ENCODE data around the gene IL1A. TPM values are rescaled to one million over a fixed set of nuclear protein-coding genes. Genes with fewer than 3 reads are reported as not detected.

IL1A gene
- total RNA-seq, 1 donor = not detected

- no peaks in the 10 kb centered on the region for H3K9me3 ChIP-seq (ENCODE audit: low read depth, low read length)
Measured at GRCh38 chr2:112731479-112731878, 52.8 kb downstream of the IL1A start.

GRCh38 chr2:112730791-112731190 is 53.5 kb downstream of the IL1A start:
- H3K79me2 ChIP-seq (ENCODE audit: insufficient read depth, low read length) = no peaks in the 10 kb centered on the region
- no peak overlapping the region for H3K4me2 ChIP-seq (ENCODE audit: insufficient read depth, low read length)
- H3K4me1 ChIP-seq (ENCODE audit: insufficient read depth, low read length) = no peaks in the 10 kb centered on the region
- TF ChIP-seq CTCF (IDR thresholded peaks at IDR 0.05; ENCODE audit: extremely low read depth, low read depth, low read length) = no peak
- no peaks in the 10 kb centered on the region for H3K9me3 ChIP-seq (ENCODE audit: low read depth, low read length)
- H3K4me3 ChIP-seq (ENCODE audit: insufficient read depth, low read length) = no peak overlapping the region
- H4K20me1 ChIP-seq (ENCODE audit: insufficient read depth, low read length) = no peaks in the 10 kb centered on the region
- no peaks in the 10 kb centered on the region for H3K36me3 ChIP-seq (ENCODE audit: insufficient read depth, low read length)
- H3K27ac ChIP-seq (ENCODE audit: low read depth, low read length) = no peak overlapping the region
- DNase-seq (ENCODE audit: insufficient read length, low spot score, missing footprints) = no peak
- H3K27me3 ChIP-seq (ENCODE audit: insufficient read depth, low read length) = no peaks in the 10 kb centered on the region
- peak overlapping the region; percentile 20 for H2AFZ ChIP-seq (ENCODE audit: low read length)

More at GRCh38 chr2:112731479-112731878, 52.8 kb downstream of the IL1A start:
- H3K79me2 ChIP-seq (ENCODE audit: insufficient read depth, low read length) = no peaks in the 10 kb centered on the region
- H3K4me2 ChIP-seq (ENCODE audit: insufficient read depth, low read length) = no peak overlapping the region
- no peak overlapping the region for H2AFZ ChIP-seq (ENCODE audit: low read length)
- TF ChIP-seq CTCF (IDR thresholded peaks at IDR 0.05; ENCODE audit: extremely low read depth, low read depth, low read length) = no peak
- no peaks in the 10 kb centered on the region for H4K20me1 ChIP-seq (ENCODE audit: insufficient read depth, low read length)
- no peak overlapping the region for H3K4me3 ChIP-seq (ENCODE audit: insufficient read depth, low read length)
- no peaks in the 10 kb centered on the region for H3K36me3 ChIP-seq (ENCODE audit: insufficient read depth, low read length)
- H3K27ac ChIP-seq (ENCODE audit: low read depth, low read length) = no peak overlapping the region
- H3K27me3 ChIP-seq (ENCODE audit: insufficient read depth, low read length) = no peaks in the 10 kb centered on the region
- peaks cover 1% of the 10 kb centered on the region for H3K4me1 ChIP-seq (ENCODE audit: insufficient read depth, low read length)
- no peak for DNase-seq (ENCODE audit: insufficient read length, low spot score, missing footprints)

GRCh38 chr2:112730216-112730615 is 54.1 kb downstream of the IL1A start:
- no peaks in the 10 kb centered on the region for H3K79me2 ChIP-seq (ENCODE audit: insufficient read depth, low read length)
- no peaks in the 10 kb centered on the region for H3K9me3 ChIP-seq (ENCODE audit: low read depth, low read length)
- no peak for TF ChIP-seq CTCF (IDR thresholded peaks at IDR 0.05; ENCODE audit: extremely low read depth, low read depth, low read length)
- no peaks in the 10 kb centered on the region for H3K36me3 ChIP-seq (ENCODE audit: insufficient read depth, low read length)
- no peak overlapping the region for H3K4me2 ChIP-seq (ENCODE audit: insufficient read depth, low read length)
- no peak overlapping the region for H3K4me3 ChIP-seq (ENCODE audit: insufficient read depth, low read length)
- H2AFZ ChIP-seq (ENCODE audit: low read length) = no peak overlapping the region
- H3K27me3 ChIP-seq (ENCODE audit: insufficient read depth, low read length) = no peaks in the 10 kb centered on the region
- H3K27ac ChIP-seq (ENCODE audit: low read depth, low read length) = no peak overlapping the region
- no peak for DNase-seq (ENCODE audit: insufficient read length, low spot score, missing footprints)
- no peaks in the 10 kb centered on the region for H4K20me1 ChIP-seq (ENCODE audit: insufficient read depth, low read length)
- H3K4me1 ChIP-seq (ENCODE audit: insufficient read depth, low read length) = no peaks in the 10 kb centered on the region

GRCh38 chr2:112728378-112729175 is 55.7 kb downstream of the IL1A start:
- no peaks in the 10 kb centered on the region for H3K4me1 ChIP-seq (ENCODE audit: insufficient read depth, low read length)
- H2AFZ ChIP-seq (ENCODE audit: low read length) = peak overlapping the region; percentile 7
- H3K4me2 ChIP-seq (ENCODE audit: insufficient read depth, low read length) = no peak overlapping the region
- DNase-seq (ENCODE audit: insufficient read length, low spot score, missing footprints) = no peak
- H3K27me3 ChIP-seq (ENCODE audit: insufficient read depth, low read length) = no peaks in the 10 kb centered on the region
- TF ChIP-seq CTCF (IDR thresholded peaks at IDR 0.05; ENCODE audit: extremely low read depth, low read depth, low read length) = no peak
- no peak overlapping the region for H3K27ac ChIP-seq (ENCODE audit: low read depth, low read length)
- H3K79me2 ChIP-seq (ENCODE audit: insufficient read depth, low read length) = no peaks in the 10 kb centered on the region
- H3K36me3 ChIP-seq (ENCODE audit: insufficient read depth, low read length) = no peaks in the 10 kb centered on the region
- H4K20me1 ChIP-seq (ENCODE audit: insufficient read depth, low read length) = no peaks in the 10 kb centered on the region
- no peaks in the 10 kb centered on the region for H3K9me3 ChIP-seq (ENCODE audit: low read depth, low read length)
- H3K4me3 ChIP-seq (ENCODE audit: insufficient read depth, low read length) = no peak overlapping the region

All from osteoblast (primary cell).